MM.1S (cell line): ENCODE measurements around the gene DDT.
"Not testable (repeated sequence)": the region's sequence is repeated elsewhere in the genome, so short reads cannot be mapped to it uniquely, and the experiment has no call there.

Experiments
- DNase-seq: peaks from one replicate; pipeline ENCODE4 v3.0.0-alpha.2; 2015
- H2AFZ ChIP-seq: fragments of 300-600 bp; sonication (generic); 2 replicates; pipeline ENCODE4 v1.6.0; 2016; ENCODE audit warnings: antibody characterized with exemption, low read length
- H3F3A ChIP-seq: fragments of 300-600 bp; sonication (generic); 2 replicates; pipeline ENCODE4 v1.6.1; 2016; ENCODE audit warnings: mild to moderate bottlenecking, antibody characterized with exemption, low read length, moderate library complexity, mixed read lengths; ENCODE audit not compliant: insufficient read depth
- H3K27ac ChIP-seq: fragments of 300-600 bp; sonication (generic); 2 replicates; pipeline ENCODE4 v1.5.1; 2016; ENCODE audit warnings: mild to moderate bottlenecking, low read length
- H3K27me3 ChIP-seq: fragments of 300-600 bp; sonication (generic); replicated peaks from 2 replicates; pipeline ENCODE4 v1.6.0; 2016; ENCODE audit warnings: low read length; ENCODE audit not compliant: insufficient read depth
- H3K36me3 ChIP-seq: fragments of 300-600 bp; sonication (generic); replicated peaks from 2 replicates; pipeline ENCODE4 v1.6.1; 2016; ENCODE audit warnings: mild to moderate bottlenecking, low read length, mixed read lengths; ENCODE audit not compliant: insufficient read depth
- H3K4me1 ChIP-seq: fragments of 300-600 bp; sonication (generic); 2 replicates; pipeline ENCODE4 v1.6.1; 2016; ENCODE audit warnings: low read length, mixed read lengths
- H3K4me2 ChIP-seq: fragments of 300-600 bp; sonication (generic); 2 replicates; pipeline ENCODE4 v1.6.0; 2016; ENCODE audit warnings: low read depth, low read length
- H3K4me3 ChIP-seq: fragments of 300-600 bp; sonication (generic); 2 replicates; pipeline ENCODE4 v1.5.1; 2016; ENCODE audit warnings: low read length, mixed read lengths
- H3K79me2 ChIP-seq: fragments of 300-600 bp; sonication (generic); 2 replicates; pipeline ENCODE4 v1.6.1; 2016; ENCODE audit warnings: mixed run types, low read length, mixed read lengths
- H3K9ac ChIP-seq: fragments of 300-600 bp; sonication (generic); 2 replicates; pipeline ENCODE4 v1.6.1; 2016; ENCODE audit warnings: low read length, mixed read lengths
- H3K9me2 ChIP-seq: fragments of 300-600 bp; sonication (generic); replicated peaks from 2 replicates; pipeline ENCODE4 v1.6.1; 2016; ENCODE audit warnings: mild to moderate bottlenecking, low read length, mixed read lengths; ENCODE audit not compliant: insufficient read depth
- H3K9me3 ChIP-seq: fragments of 300-600 bp; sonication (generic); replicated peaks from 2 replicates; pipeline ENCODE4 v1.6.1; 2016; ENCODE audit warnings: mild to moderate bottlenecking, low read length, mixed read lengths; ENCODE audit not compliant: insufficient read depth
- H4K20me1 ChIP-seq: fragments of 300-600 bp; sonication (generic); 2 replicates; pipeline ENCODE4 v1.6.1; 2016; ENCODE audit warnings: mild to moderate bottlenecking, low read length, moderate library complexity, mixed read lengths; ENCODE audit not compliant: insufficient read depth
- EZH2 ChIP-seq: fragments of 300-600 bp; sonication (generic); optimal IDR thresholded peaks from 2 replicates; pipeline ENCODE3; 2017; ENCODE audit warnings: low read depth, mild to moderate bottlenecking, antibody characterized with exemption, low read length, mixed read lengths
- EZH2phosphoT487 ChIP-seq: fragments of 300-600 bp; sonication (generic); IDR thresholded peaks from 2 replicates; pipeline ENCODE4 v1.6.1; 2018; ENCODE audit warnings: antibody characterized with exemption, low read length
- TF ChIP-seq, protein P1 (sequence below): fragments of 300-600 bp; sonication (generic); IDR thresholded peaks from 2 replicates; pipeline ENCODE4 v1.5.1; 2016; ENCODE audit warnings: antibody characterized with exemption, low read length, mixed read lengths

The DDT gene

DNA sequence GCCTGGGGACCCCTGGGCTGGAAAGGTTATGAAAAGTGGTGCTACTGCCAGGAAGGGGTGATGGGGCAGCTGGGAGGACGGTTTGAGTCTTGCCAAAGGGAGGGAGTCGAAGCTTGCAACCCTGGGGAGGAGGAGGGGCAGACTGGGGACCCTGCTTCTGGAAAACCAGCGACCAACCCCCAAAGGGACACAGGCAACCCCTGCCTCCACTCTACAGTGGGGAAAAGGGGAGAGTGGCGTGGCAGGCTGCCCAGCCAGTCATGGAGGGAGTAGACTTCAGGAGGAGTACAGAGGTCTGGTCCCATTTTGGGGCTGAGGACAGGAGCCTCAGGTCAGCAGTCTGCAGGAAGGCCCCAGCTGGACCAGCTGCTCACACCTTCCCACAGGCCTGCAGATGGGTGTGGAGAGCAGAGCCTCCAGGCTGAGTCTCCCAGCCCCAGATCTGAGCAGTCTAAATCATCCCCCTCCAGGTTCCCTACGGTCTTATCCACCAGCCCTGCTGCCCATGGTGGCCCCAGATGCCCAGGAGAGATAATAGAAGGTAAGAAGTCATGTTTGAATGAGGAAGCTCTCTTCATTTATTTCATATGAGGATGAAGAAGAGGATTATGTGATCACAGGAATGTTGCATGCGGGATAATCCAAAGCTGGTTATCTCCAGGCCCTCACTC lies 3.3 kb downstream of the DDT start:
- Histone ChIP-seq H3K9ac (no peak overlapping the region), H3K36me3 (peaks cover 5% of the 10 kb centered on the region; the same call in 1 of the 2 replicates), H3K79me2 (peaks cover 30% of the 10 kb centered on the region), H3K4me3 (no peak overlapping the region), H2AFZ (no peak overlapping the region), H3F3A (peaks cover 11% of the 10 kb centered on the region), H3K9me3 (no peaks in the 10 kb centered on the region), H3K27ac (no peak overlapping the region), H3K4me1 (no peaks in the 10 kb centered on the region), H3K9me2 (no peaks in the 10 kb centered on the region), H3K27me3 (no peaks in the 10 kb centered on the region), H3K4me2 (no peak overlapping the region), H4K20me1 (no peaks in the 10 kb centered on the region)
- no peak for DNase-seq
- TF ChIP-seq EZH2phosphoT487 (no peak), EZH2 (no peak)
- TF ChIP-seq, protein P1, sequence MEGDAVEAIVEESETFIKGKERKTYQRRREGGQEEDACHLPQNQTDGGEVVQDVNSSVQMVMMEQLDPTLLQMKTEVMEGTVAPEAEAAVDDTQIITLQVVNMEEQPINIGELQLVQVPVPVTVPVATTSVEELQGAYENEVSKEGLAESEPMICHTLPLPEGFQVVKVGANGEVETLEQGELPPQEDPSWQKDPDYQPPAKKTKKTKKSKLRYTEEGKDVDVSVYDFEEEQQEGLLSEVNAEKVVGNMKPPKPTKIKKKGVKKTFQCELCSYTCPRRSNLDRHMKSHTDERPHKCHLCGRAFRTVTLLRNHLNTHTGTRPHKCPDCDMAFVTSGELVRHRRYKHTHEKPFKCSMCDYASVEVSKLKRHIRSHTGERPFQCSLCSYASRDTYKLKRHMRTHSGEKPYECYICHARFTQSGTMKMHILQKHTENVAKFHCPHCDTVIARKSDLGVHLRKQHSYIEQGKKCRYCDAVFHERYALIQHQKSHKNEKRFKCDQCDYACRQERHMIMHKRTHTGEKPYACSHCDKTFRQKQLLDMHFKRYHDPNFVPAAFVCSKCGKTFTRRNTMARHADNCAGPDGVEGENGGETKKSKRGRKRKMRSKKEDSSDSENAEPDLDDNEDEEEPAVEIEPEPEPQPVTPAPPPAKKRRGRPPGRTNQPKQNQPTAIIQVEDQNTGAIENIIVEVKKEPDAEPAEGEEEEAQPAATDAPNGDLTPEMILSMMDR, result no peak

DNA sequence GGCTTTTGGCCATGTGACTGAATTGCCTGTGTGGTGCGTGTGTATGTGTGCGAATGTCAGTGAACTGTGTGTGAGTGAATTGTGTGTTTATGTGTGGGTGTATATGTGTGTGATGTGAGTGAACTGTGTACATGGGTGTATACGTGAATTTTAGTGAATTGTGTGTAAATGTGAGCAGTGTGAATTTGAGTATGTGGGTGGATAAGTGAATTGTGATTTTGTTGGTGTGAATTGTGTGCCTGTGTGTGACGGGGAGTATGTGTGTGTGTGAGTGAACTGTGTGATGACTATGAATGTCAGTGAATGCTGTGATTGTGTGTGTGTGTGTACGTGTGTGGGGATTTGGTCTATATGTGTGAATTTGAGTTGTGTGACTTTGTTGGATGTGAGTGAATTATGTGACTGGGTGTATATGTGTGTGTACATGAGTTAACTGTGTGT lies 4.0 kb downstream of the DDT start:
- DNase-seq, result no peak
- H3K36me3 ChIP-seq, result peaks cover 5% of the 10 kb centered on the region; the same call in 1 of the 2 replicates
- TF ChIP-seq, protein P1, result no peak
- TF ChIP-seq EZH2, result no peak
- H3K4me3 ChIP-seq, result no peak overlapping the region
- no peak overlapping the region for H3K27ac ChIP-seq
- H4K20me1 ChIP-seq, result no peaks in the 10 kb centered on the region
- peaks cover 11% of the 10 kb centered on the region for H3F3A ChIP-seq
- H3K9me3 ChIP-seq, result no peaks in the 10 kb centered on the region
- H3K79me2 ChIP-seq, result peaks cover 30% of the 10 kb centered on the region
- no peak overlapping the region for H2AFZ ChIP-seq
- no peaks in the 10 kb centered on the region for H3K27me3 ChIP-seq
- no peaks in the 10 kb centered on the region for H3K9me2 ChIP-seq
- H3K4me2 ChIP-seq, result no peak overlapping the region
- no peak overlapping the region for H3K9ac ChIP-seq
- no peaks in the 10 kb centered on the region for H3K4me1 ChIP-seq

DNA sequence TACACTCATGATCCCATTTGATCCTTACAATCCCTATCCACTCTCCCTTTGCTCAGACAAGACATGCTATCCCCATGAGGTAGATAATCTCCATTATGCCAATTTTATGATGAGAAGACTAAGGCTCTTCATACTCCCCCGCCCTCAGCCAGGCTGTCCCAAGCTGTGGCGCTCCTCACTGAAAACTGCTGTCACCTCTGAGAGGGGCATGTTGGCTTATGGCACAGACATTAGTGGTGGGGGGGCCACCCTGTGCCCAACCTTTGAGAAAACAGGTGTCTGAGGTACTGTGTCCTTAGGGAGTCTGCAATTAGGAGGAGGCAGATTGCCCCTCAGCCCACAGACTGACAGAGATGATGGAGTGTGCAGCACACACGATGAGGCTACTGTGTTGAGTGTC lies 5.2 kb downstream of the DDT start:
- H2AFZ ChIP-seq, result no peak overlapping the region
- no peaks in the 10 kb centered on the region for H3K4me1 ChIP-seq
- H3K9me2 ChIP-seq, result no peaks in the 10 kb centered on the region
- peaks cover 30% of the 10 kb centered on the region for H3K79me2 ChIP-seq
- no peak overlapping the region for H3K4me3 ChIP-seq
- H3F3A ChIP-seq, result peaks cover 11% of the 10 kb centered on the region
- no peaks in the 10 kb centered on the region for H3K27me3 ChIP-seq
- H3K4me2 ChIP-seq, result no peak overlapping the region
- peaks cover 5% of the 10 kb centered on the region; the same call in 1 of the 2 replicates for H3K36me3 ChIP-seq
- no peaks in the 10 kb centered on the region for H3K9me3 ChIP-seq
- H3K9ac ChIP-seq, result no peak overlapping the region
- H3K27ac ChIP-seq, result no peak overlapping the region
- DNase-seq, result no peak
- TF ChIP-seq, protein P1, result no peak
- TF ChIP-seq EZH2phosphoT487 (no peak), EZH2 (no peak)
- H4K20me1 ChIP-seq, result no peaks in the 10 kb centered on the region

DNA sequence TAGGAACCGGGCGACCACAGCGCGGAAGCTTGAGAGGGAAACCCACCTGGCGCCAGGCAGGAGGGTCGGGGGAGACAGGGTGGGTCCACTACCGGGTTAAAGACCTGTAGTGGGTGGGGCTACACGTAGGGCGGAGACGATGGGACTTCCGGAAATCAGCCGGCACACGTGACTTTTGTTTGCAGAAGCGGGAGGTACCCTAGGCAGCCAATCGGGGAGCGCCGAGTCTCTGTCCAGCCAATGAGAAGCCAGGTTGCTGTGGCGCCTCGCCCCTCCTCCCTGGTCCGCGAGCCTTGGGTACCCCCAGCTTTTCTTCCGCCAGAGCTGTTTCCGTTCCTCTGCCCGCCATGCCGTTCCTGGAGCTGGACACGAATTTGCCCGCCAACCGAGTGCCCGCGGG lies 7.7 kb downstream of the DDT start, which contains the start of gene DDTL:
DDTL (plus strand) TSS at position 321 of the 400 bp plus-strand sequence; CDS start at position 348, 27 bp downstream.
- H3K27me3 ChIP-seq, H3K4me1 ChIP-seq, H2AFZ ChIP-seq, H3K9ac ChIP-seq, DNase-seq, H3K9me3 ChIP-seq, H3F3A ChIP-seq, H3K9me2 ChIP-seq, H3K4me2 ChIP-seq, H3K27ac ChIP-seq, H4K20me1 ChIP-seq, H3K4me3 ChIP-seq, H3K36me3 ChIP-seq: not testable (repeated sequence)
- H3K79me2 ChIP-seq, result peaks cover 26% of the 10 kb centered on the region

DNA sequence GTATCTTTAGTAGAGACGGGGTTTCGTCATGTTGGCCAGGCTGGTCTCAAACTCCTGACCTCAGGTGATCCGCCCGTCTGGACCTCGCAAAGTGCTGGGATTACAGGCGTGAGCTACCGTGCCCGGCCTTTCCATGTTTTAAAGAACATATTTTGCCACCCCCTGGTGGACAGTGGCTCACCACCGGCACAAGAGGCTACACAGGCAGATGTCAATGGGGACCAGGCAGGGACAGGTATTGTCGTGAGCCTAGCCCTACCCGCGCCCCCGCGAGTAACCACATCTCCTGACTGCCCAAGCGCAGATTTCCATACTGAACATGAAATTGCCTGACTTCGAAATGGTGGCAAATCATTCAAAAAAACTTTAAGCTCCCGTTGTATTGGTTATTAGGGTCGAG lies 8.1 kb downstream of the DDT start:
- H3K9ac ChIP-seq, H3F3A ChIP-seq, DNase-seq, H2AFZ ChIP-seq, H3K4me1 ChIP-seq, H3K27ac ChIP-seq, H3K36me3 ChIP-seq, H4K20me1 ChIP-seq, H3K4me3 ChIP-seq, H3K4me2 ChIP-seq, H3K9me3 ChIP-seq, H3K9me2 ChIP-seq, H3K27me3 ChIP-seq: not testable (repeated sequence)
- peaks cover 21% of the 10 kb centered on the region for H3K79me2 ChIP-seq
